A549 (cell line): ENCODE results near the gene SRL. TPM values are rescaled to one million over a fixed set of nuclear protein-coding genes. Genes with fewer than 3 reads are reported as not detected.

Source experiments
- ATAC-seq, 2 experiments: fragments of 200-7000 bp in 1 of 2; fragments of >200 bp in 1 of 2; cut with Nextera tagmentation in 1 of 2; cut with Tn5 transposase in 1 of 2; 3 replicates each; pipeline versions ENCODE4 v1.8.0 to v1.9.1; 2018 to 2020; ENCODE audit warnings: mild to moderate bottlenecking in 1 of 2, moderate library complexity in 1 of 2
- CTCF ChIA-PET: fragments of 300-600 bp; sonication (Branson Sonifier 250); formaldehyde crosslinking; extraction: SDS; loops from one replicate; lab custom pipeline; 2021; ENCODE audit warnings: antibody characterized with exemption, inconsistent platforms; lab: Yijun Ruan, JAX
- POLR2A ChIA-PET: fragments of 350-600 bp; formaldehyde crosslinking; extraction: SDS; loops from one replicate; lab custom pipeline; 2021; ENCODE audit warnings: antibody characterized with exemption, inconsistent platforms; lab: Yijun Ruan, JAX
- DNase-seq, 2 experiments: peaks; one replicate each; pipeline versions ENCODE4 v3.0.0 to v3.0.0-alpha.2; 2011 to 2016; ENCODE audit warnings: low read depth in 1 of 2, low spot score in 1 of 2
- FAIRE-seq: peaks from 2 replicates; lab custom pipeline; 2011; peaks lifted over from hg19 to GRCh38; lab: Jason Lieb, UNC
- H3K27ac ChIP-seq, 2 experiments: fragments of >200 bp; sonication (Bioruptor Twin); formaldehyde crosslinking; 3 replicates each; pipeline ENCODE4 v1.5.1; 2016 to 2017
- H3K4me1 ChIP-seq: fragments of >200 bp; sonication (Bioruptor Twin); formaldehyde crosslinking; 3 replicates; pipeline ENCODE4 v1.6.1; 2016
- H3K4me2 ChIP-seq: fragments of >200 bp; sonication (Bioruptor Twin); formaldehyde crosslinking; 3 replicates; pipeline ENCODE4 v1.6.1; 2016
- H3K4me3 ChIP-seq: fragments of >200 bp; sonication (Bioruptor Twin); formaldehyde crosslinking; 3 replicates; pipeline ENCODE4 v1.5.1; 2016
- H3K9me3 ChIP-seq: fragments of >200 bp; sonication (Bioruptor Twin); formaldehyde crosslinking; 3 replicates; pipeline ENCODE4 v1.6.1; 2016
- CHD4 ChIP-seq: fragments of 200-600 bp; sonication (generic); IDR thresholded peaks from 2 replicates; pipeline ENCODE4 v1.6.1; 2016; ENCODE audit warnings: antibody characterized with exemption, mild to moderate bottlenecking, borderline replicate concordance
- GATA3 ChIP-seq: IDR thresholded peaks from 2 replicates; pipeline ENCODE4 v1.6.1; 2012; ENCODE audit warnings: borderline replicate concordance
- HEYL ChIP-seq: fragments of 250-450 bp; sonication (Bioruptor Pico); IDR thresholded peaks from 2 replicates; pipeline ENCODE4 v1.8.0; 2021; ENCODE audit warnings: mild to moderate bottlenecking, moderate library complexity
- HOXB5 ChIP-seq: fragments of 250-450 bp; sonication (Bioruptor Pico); IDR thresholded peaks from 2 replicates; pipeline ENCODE4 v1.5.0; 2020; ENCODE audit warnings: mild to moderate bottlenecking, moderate library complexity
- JUN ChIP-seq, 2 experiments: fragments of >200 bp; sonication (Bioruptor Twin); formaldehyde crosslinking; IDR thresholded peaks; 2 replicates in 1 of 2; 3 replicates in 1 of 2; pipeline ENCODE4 v1.6.1; 2016 to 2017
- RAD21 ChIP-seq, 2 experiments: fragments of >200 bp in 1 of 2; sonication (Bioruptor Twin) in 1 of 2; formaldehyde crosslinking in 1 of 2; IDR thresholded peaks in 1 of 2; conservative IDR thresholded peaks in 1 of 2; 2 replicates in 1 of 2; 3 replicates in 1 of 2; pipeline ENCODE4 v1.6.1; 2012 to 2018; ENCODE audit warnings: inconsistent platforms in 1 of 2
- RFX5 ChIP-seq: fragments of 450-650 bp; IDR thresholded peaks from 2 replicates; pipeline ENCODE4 v1.7.1; 2014; ENCODE audit warnings: antibody characterized with exemption, mild to moderate bottlenecking, moderate library complexity
- SMC3 ChIP-seq: fragments of >200 bp; sonication (Bioruptor Twin); formaldehyde crosslinking; IDR thresholded peaks from 3 replicates; pipeline ENCODE4 v1.6.1; 2018; ENCODE audit warnings: inconsistent platforms
- SREBF2 ChIP-seq: fragments of 450-650 bp; IDR thresholded peaks from 2 replicates; pipeline ENCODE4 v1.6.1; 2014; ENCODE audit warnings: mild to moderate bottlenecking, moderate library complexity
- TP53 ChIP-seq: fragments of 250-450 bp; sonication (Bioruptor Pico); IDR thresholded peaks from 2 replicates; pipeline ENCODE4 v1.5.0; 2021; ENCODE audit warnings: mild to moderate bottlenecking, moderate library complexity
- ZFP36 ChIP-seq: fragments of 450-650 bp; IDR thresholded peaks from 2 replicates; pipeline ENCODE4 v1.6.1; 2014; ENCODE audit warnings: borderline replicate concordance; ENCODE audit not compliant: partially characterized antibody
- whole genome bisulfite sequencing: methylation state at CpG from one replicate; pipeline ENCODE4 v1.1.6; 2017; ENCODE audit errors: missing lambda C conversion rate; 5-methylcytosine and 5-hydroxymethylcytosine counted together
- polyA plus RNA-seq, 4 experiments: library from polyadenylated mRNA; depleted of rRNA in 3 of 4; stranded (reverse); fragments of >200 nt; fragmentation: RNase III in 1 of 4; extraction: RNeasy Plus Mini Kit Qiagen cat#74134 plus additional on column Dnase treatment in 1 of 4; gene quantifications; 2 replicates in 3 of 4; 3 replicates in 1 of 4; pipeline ENCODE4 v1.2.3, GENCODE V29; 2011 to 2017
- TF ChIP-seq, protein P1 (sequence below): IDR thresholded peaks from 2 replicates; pipeline ENCODE4 v1.6.1; 2012
- TF ChIP-seq, protein P2 (sequence below): fragments of >200 bp; sonication (Bioruptor Twin); formaldehyde crosslinking; IDR thresholded peaks from 3 replicates; pipeline ENCODE4 v1.6.1; 2016
- TF ChIP-seq, protein P3 (sequence below): fragments of 250-450 bp; sonication (Bioruptor Pico); IDR thresholded peaks from 2 replicates; pipeline ENCODE4 v1.5.0; 2021; ENCODE audit warnings: mild to moderate bottlenecking, moderate library complexity, borderline replicate concordance
- TF ChIP-seq, protein P4 (sequence below): IDR thresholded peaks from 2 replicates; pipeline ENCODE4 v1.6.1; 2012
- TF ChIP-seq, protein P5 (sequence below): fragments of >200 bp; sonication (Bioruptor Twin); formaldehyde crosslinking; IDR thresholded peaks from 3 replicates; pipeline ENCODE4 v1.5.1; 2016

Gene SRL
- polyA plus RNA-seq, 2 of the 4 experiments (the other 2 are of a cell fraction): 0.03 TPM; not detected in 1

DNA sequence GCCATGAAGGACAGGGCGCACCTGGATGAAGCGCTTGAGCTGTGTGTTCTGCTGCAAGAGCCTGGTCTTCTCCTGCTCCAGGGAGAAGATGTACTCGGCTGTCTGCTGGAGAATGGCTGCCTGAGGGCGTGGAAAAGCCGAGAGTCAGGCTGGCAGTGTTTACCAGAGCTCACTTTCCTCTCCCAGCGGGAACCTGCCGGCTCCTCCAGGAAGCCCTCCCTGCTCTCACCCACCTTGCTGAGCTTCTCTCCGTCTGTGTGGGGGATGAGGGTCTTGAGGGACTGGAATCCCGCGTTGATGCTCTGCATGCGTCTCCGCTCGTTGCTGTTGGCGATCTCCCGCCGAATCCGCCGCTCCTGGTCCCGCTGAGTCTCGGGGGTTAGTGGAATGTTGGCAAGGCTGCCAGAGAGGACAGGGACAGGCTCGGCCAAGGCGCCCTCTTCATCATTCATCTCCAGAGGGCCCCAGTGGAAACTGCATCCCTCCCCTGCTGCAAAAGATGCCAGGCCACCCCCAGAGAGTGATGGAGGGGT is 20.5 kb upstream of the SRL start:
- H3K4me1 ChIP-seq: peaks cover 9% of the 10 kb centered on the region; the same call in 1 of the 3 replicates
- no peak overlapping the region for H3K4me3 ChIP-seq
- ATAC-seq: no peak
- no peaks in the 10 kb centered on the region for H3K9me3 ChIP-seq
- no peak overlapping the region for H3K4me2 ChIP-seq
- 91% methylated on average over 22 of the region's 22 CpGs for WGBS
- H3K27ac ChIP-seq: no peak overlapping the region
- CTCF ChIA-PET: interaction anchor here (0.6 to 5.5 kb wide), 37 partner anchors 8 to 564 kb away, joined by 3 to 45 read pairs (median 4); partner anchors contain the start of gene TFAP4
- peak; percentile 85 for TF ChIP-seq ZFP36
- TF ChIP-seq, protein P1, sequence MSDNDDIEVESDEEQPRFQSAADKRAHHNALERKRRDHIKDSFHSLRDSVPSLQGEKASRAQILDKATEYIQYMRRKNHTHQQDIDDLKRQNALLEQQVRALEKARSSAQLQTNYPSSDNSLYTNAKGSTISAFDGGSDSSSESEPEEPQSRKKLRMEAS: no peak
- TF ChIP-seq, all 56 proteins: peak for 1
- no peak for DNase-seq
- POLR2A ChIA-PET: interaction anchor here (1.2 kb wide), 1 partner anchor 9 kb away, joined by 5 read pairs; no protein-coding TSS in a partner anchor
- FAIRE-seq: no peak

DNA sequence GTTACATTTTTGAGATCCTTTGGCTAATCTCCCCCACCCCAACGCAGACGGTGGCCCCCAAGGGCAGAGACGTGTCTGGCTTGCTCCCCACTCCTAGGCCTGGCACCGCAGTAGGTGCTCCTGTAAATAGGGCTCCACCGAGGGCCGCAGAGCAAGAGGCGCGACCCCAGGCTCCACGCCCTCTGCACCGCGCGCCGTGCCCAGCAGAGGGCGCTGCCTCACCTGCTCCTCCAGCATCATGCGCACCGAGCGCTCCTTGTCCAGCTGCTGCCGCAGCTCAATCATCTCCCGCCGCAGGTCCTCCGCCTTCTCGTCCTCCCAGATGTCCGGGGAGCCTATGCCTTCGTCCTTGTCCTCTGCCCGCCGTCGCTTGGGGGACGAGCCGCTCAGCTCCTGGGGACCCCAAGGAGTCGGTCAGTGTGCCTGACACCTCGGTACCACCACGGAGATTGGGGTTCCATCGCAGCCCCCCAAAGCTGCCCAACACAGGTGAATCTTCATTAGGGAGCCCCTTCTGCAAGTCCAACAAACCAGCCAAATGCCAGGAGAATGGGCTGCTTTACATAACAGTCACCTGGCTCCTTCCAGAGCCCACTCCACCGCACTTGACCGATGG is 19.8 kb upstream of the SRL start:
- FAIRE-seq: no peak
- Histone ChIP-seq H3K4me2 (no peak overlapping the region), H3K4me3 (no peak overlapping the region), H3K4me1 (peaks cover 9% of the 10 kb centered on the region; the same call in 1 of the 3 replicates), H3K9me3 (no peaks in the 10 kb centered on the region), H3K27ac (no peak overlapping the region)
- WGBS: 59% methylated on average over 33 of the region's 35 CpGs
- POLR2A ChIA-PET: interaction anchor here (0.6 to 1.2 kb wide), 2 partner anchors 10 to 11 kb away, joined by 3 to 5 read pairs; partner anchors contain the start of gene TFAP4
- TF ChIP-seq, protein P1: peak; percentile 38; the same call in 1 of the 2 replicates
- TF ChIP-seq HOXB5 (CRISPR knock-in tag): peak; percentile 21; the same call in 1 of the 2 replicates
- TF ChIP-seq RFX5: no peak
- TF ChIP-seq, protein P2, sequence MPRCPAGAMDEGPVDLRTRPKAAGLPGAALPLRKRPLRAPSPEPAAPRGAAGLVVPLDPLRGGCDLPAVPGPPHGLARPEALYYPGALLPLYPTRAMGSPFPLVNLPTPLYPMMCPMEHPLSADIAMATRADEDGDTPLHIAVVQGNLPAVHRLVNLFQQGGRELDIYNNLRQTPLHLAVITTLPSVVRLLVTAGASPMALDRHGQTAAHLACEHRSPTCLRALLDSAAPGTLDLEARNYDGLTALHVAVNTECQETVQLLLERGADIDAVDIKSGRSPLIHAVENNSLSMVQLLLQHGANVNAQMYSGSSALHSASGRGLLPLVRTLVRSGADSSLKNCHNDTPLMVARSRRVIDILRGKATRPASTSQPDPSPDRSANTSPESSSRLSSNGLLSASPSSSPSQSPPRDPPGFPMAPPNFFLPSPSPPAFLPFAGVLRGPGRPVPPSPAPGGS: no peak
- no peak for TF ChIP-seq GATA3
- TF ChIP-seq, protein P3, sequence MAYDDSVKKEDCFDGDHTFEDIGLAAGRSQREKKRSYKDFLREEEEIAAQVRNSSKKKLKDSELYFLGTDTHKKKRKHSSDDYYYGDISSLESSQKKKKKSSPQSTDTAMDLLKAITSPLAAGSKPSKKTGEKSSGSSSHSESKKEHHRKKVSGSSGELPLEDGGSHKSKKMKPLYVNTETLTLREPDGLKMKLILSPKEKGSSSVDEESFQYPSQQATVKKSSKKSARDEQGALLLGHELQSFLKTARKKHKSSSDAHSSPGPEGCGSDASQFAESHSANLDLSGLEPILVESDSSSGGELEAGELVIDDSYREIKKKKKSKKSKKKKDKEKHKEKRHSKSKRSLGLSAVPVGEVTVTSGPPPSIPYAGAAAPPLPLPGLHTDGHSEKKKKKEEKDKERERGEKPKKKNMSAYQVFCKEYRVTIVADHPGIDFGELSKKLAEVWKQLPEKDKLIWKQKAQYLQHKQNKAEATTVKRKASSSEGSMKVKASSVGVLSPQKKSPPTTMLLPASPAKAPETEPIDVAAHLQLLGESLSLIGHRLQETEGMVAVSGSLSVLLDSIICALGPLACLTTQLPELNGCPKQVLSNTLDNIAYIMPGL (CRISPR knock-in tag): no peak
- no peak for TF ChIP-seq JUN (IDR thresholded peaks at IDR 0.05)
- TF ChIP-seq, protein P4, sequence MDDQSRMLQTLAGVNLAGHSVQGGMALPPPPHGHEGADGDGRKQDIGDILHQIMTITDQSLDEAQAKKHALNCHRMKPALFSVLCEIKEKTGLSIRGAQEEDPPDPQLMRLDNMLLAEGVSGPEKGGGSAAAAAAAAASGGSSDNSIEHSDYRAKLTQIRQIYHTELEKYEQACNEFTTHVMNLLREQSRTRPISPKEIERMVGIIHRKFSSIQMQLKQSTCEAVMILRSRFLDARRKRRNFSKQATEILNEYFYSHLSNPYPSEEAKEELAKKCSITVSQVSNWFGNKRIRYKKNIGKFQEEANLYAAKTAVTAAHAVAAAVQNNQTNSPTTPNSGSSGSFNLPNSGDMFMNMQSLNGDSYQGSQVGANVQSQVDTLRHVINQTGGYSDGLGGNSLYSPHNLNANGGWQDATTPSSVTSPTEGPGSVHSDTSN: no peak
- no peak for TF ChIP-seq HEYL (CRISPR knock-in tag)
- TF ChIP-seq TP53 (CRISPR knock-in tag): no peak
- TF ChIP-seq RAD21 (conservative IDR thresholded peaks at IDR 0.05 in 1 of 2, IDR thresholded peaks at IDR 0.05 in 1 of 2): peak; percentile 64 to 67
- no peak for TF ChIP-seq CHD4
- TF ChIP-seq SREBF2: no peak
- TF ChIP-seq, protein P5, sequence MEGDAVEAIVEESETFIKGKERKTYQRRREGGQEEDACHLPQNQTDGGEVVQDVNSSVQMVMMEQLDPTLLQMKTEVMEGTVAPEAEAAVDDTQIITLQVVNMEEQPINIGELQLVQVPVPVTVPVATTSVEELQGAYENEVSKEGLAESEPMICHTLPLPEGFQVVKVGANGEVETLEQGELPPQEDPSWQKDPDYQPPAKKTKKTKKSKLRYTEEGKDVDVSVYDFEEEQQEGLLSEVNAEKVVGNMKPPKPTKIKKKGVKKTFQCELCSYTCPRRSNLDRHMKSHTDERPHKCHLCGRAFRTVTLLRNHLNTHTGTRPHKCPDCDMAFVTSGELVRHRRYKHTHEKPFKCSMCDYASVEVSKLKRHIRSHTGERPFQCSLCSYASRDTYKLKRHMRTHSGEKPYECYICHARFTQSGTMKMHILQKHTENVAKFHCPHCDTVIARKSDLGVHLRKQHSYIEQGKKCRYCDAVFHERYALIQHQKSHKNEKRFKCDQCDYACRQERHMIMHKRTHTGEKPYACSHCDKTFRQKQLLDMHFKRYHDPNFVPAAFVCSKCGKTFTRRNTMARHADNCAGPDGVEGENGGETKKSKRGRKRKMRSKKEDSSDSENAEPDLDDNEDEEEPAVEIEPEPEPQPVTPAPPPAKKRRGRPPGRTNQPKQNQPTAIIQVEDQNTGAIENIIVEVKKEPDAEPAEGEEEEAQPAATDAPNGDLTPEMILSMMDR: peak; percentile 69
- TF ChIP-seq SMC3: peak; percentile 64
- CTCF ChIA-PET: interaction anchor here (0.6 to 5.5 kb wide), 37 partner anchors 8 to 563 kb away, joined by 3 to 45 read pairs (median 4); partner anchors contain the start of gene TFAP4
- peak; percentile 54 to 78 for DNase-seq
- peak; percentile 55 to 81; a peak in 5 of 6 replicates for ATAC-seq
